BE2C (cell line): Measurements from ENCODE around the gene KIF19.

ENCODE experiments used
- DNase-seq: peaks from one replicate; pipeline ENCODE4 v3.0.0-alpha.2; 2020
- H3K27me3 ChIP-seq: fragments of 250-450 bp; sonication (Bioruptor Pico); 2 replicates; pipeline ENCODE4 v1.5.1; 2020; ENCODE audit warnings: mild to moderate bottlenecking
- H3K36me3 ChIP-seq: fragments of 250-450 bp; sonication (Bioruptor Pico); 2 replicates; pipeline ENCODE4 v1.5.1; 2020; ENCODE audit warnings: mild to moderate bottlenecking
- H3K4me1 ChIP-seq: fragments of 250-450 bp; sonication (Bioruptor Pico); 2 replicates; pipeline ENCODE4 v1.5.1; 2020
- H3K4me3 ChIP-seq: 2 replicates; pipeline ENCODE4 v1.5.1; 2011; ENCODE audit warnings: low read depth, low read length
- H3K9me3 ChIP-seq: fragments of 250-450 bp; sonication (Bioruptor Pico); 2 replicates; pipeline ENCODE4 v1.5.1; 2020
- CTCF ChIP-seq: IDR thresholded peaks from 2 replicates; pipeline ENCODE4 v1.5.1; 2012; ENCODE audit warnings: mild to moderate bottlenecking, low read depth, low read length

The KIF19 gene

GRCh38 chr17:74393346-74393942 is 67.4 kb downstream of the KIF19 start:
- no peak for TF ChIP-seq CTCF
- DNase-seq, result no peak
- H3K36me3 ChIP-seq, result no peaks in the 10 kb centered on the region
- peaks cover 26% of the 10 kb centered on the region for H3K4me1 ChIP-seq
- H3K9me3 ChIP-seq, result no peaks in the 10 kb centered on the region
- H3K4me3 ChIP-seq, result no peak overlapping the region
- H3K27me3 ChIP-seq, result no peaks in the 10 kb centered on the region

GRCh38 chr17:74394275-74394950 is 68.4 kb downstream of the KIF19 start:
- no peak for TF ChIP-seq CTCF
- H3K4me3 ChIP-seq, result no peak overlapping the region
- DNase-seq, result no peak
- H3K9me3 ChIP-seq, result no peaks in the 10 kb centered on the region
- H3K4me1 ChIP-seq, result peaks cover 30% of the 10 kb centered on the region
- H3K36me3 ChIP-seq, result no peaks in the 10 kb centered on the region
- H3K27me3 ChIP-seq, result no peaks in the 10 kb centered on the region

GRCh38 chr17:74394977-74395376 is 69.0 kb downstream of the KIF19 start:
- TF ChIP-seq CTCF, result no peak
- Histone ChIP-seq H3K36me3 (no peaks in the 10 kb centered on the region), H3K4me1 (peaks cover 30% of the 10 kb centered on the region), H3K4me3 (no peak overlapping the region), H3K27me3 (no peaks in the 10 kb centered on the region), H3K9me3 (no peaks in the 10 kb centered on the region)
- peak; percentile 48 for DNase-seq

GRCh38 chr17:74396567-74396966 is 70.5 kb downstream of the KIF19 start:
- Histone ChIP-seq H3K36me3 (no peaks in the 10 kb centered on the region), H3K4me1 (peaks cover 24% of the 10 kb centered on the region)
- no peak for DNase-seq

GRCh38 chr17:74402048-74402447 is 76.0 kb downstream of the KIF19 start:
- Histone ChIP-seq H3K27me3 (no peaks in the 10 kb centered on the region), H3K4me1 (0 out of 2 replicates have a peak, but pooled peaks cover 4% of the 10 kb centered on the region), H3K36me3 (no peaks in the 10 kb centered on the region), H3K4me3 (no peak overlapping the region), H3K9me3 (no peaks in the 10 kb centered on the region)
- no peak for TF ChIP-seq CTCF
- no peak for DNase-seq

More at GRCh38 chr17:74396567-74396966, 70.5 kb downstream of the KIF19 start:
- no peaks in the 10 kb centered on the region for H3K9me3 ChIP-seq
- H3K27me3 ChIP-seq, result no peaks in the 10 kb centered on the region
- TF ChIP-seq CTCF, result no peak
- no peak overlapping the region for H3K4me3 ChIP-seq

- Histone ChIP-seq H3K9me3 (no peaks in the 10 kb centered on the region), H3K27me3 (no peaks in the 10 kb centered on the region), H3K4me1 (0 out of 2 replicates have a peak, but pooled peaks cover 4% of the 10 kb centered on the region), H3K36me3 (no peaks in the 10 kb centered on the region), H3K4me3 (no peak overlapping the region)
- DNase-seq, result no peak
- no peak for TF ChIP-seq CTCF
These were observed 77.6 kb downstream of the KIF19 start for GRCh38 chr17:74403512-74404137.
